Measurements from ENCODE around the gene CST6.
"Not testable (repeated sequence)": the region's sequence is repeated elsewhere in the genome, so short reads cannot be mapped to it uniquely, and the experiment has no call there.

Gene CST6

DNA sequence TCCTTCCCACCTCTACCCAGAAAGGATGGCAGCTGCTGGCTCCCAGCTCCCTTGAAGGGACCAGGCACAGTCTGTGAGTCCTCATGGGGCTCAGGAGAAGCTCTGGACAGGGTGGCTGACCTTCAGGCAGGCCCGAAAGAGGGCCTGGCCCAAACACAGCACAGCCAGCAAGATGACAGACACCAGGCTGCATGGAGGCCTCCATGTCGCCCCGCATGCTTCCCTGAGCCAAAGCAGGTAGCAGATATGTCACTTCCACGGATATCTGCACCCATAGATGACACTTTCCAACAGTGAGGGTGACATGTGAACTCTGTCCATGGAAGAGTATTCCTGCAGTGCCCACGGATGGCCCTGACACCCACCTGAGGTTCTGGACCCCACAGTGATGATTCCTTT lies 28.2 kb upstream of the CST6 start:
- DNase-seq (ENCODE audit: low read depth) = no peak

DNA sequence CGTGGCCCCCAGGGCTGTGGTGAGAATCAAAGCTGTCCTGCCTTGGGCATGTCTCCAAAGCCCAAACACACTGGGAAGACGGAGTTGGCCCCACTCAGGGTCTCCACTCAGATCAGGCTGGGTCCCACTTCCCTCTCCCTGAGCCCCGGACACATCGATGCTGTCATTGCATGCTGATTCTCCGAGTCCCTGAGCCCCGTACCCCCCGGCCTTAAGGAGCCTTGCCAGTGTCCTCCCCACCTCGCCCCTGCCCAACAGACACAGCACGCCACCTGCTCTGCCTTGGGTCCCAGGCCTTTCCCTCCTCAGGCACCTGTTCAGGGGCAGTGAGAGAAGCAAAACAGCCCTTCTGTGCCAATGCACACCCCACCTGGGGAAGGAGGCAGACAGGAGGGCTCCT lies 24.5 kb upstream of the CST6 start:
- DNase-seq (ENCODE audit: low read depth) = no peak

DNA sequence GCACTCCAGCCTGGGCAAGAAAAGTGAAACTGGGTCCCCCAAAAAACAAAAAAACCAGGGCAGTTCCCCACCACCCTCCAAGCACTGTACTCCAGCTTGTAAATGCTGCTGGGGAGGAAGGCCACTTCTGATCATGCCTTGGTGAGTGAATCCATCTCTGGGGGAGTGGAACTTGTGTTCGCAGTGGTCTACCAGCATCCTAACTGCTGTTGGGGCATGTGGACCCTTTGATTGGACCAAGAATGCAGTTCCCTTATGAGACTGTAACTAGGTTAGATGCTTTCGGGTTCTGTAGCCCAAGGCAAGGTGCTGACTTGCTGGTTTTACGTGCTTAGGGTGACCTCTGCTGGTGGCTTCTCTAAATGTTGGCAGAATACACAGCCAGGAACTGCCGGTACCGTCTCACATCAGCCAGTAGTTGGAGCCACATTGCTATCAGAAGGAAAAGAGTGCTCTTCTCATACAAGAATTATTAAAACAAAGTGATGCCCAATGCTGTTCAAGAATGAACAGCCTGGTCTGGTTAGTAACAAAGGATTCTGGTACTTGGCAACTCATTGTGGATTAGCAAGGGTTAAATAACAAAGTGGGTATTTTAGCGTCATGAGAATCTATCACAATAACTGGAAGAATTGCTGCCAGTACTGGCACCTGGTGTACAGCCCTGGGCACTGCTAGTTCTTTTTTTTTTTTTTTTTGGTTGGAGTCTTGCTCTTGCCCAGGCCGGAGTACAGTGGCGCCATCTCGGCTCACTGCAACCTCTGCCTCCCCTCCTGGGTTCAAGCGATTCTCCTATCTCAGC lies 22.8 kb upstream of the CST6 start:
- DNase-seq (ENCODE audit: low read depth) = peak; percentile 91

DNA sequence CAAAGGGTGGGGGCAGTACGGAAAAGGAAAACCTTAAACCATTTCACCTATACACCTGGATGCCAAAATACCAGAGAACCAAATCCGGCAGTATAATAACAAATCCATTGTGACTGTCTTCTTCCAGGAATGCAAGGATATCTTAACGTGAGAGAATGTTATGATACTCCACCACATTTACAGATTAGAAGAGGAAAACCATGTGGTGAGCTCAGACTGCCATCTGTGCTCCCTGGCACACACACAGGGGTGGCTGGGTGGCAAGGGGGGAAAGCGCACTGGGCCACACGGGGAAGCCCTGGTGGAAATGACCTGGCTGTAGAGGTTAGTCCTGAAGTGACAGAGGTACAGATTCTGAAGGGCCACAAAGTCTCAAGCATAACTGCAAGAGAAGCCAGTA lies 19.8 kb upstream of the CST6 start:
- DNase-seq (ENCODE audit: low read depth) = no peak

DNA sequence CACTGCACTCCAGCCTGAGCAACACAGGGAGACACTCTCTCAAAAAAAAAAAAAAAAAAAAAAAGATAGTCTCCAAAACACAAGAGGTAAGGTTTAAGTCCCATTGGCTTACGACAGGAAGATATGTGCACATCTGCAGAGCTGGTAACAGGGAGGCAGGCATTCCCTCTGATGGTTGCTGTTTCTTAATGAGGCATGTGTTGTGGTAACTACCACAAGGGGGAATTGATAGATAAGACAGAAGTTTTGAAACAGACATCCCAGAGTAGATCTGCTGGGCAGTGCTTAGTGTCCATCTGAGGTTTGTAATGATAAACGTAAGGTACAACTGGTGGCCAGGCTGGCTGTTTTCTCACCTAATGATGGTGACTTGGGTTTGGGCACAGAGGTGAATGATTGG lies 14.5 kb upstream of the CST6 start:
- DNase-seq (ENCODE audit: low read depth) = no peak

DNA sequence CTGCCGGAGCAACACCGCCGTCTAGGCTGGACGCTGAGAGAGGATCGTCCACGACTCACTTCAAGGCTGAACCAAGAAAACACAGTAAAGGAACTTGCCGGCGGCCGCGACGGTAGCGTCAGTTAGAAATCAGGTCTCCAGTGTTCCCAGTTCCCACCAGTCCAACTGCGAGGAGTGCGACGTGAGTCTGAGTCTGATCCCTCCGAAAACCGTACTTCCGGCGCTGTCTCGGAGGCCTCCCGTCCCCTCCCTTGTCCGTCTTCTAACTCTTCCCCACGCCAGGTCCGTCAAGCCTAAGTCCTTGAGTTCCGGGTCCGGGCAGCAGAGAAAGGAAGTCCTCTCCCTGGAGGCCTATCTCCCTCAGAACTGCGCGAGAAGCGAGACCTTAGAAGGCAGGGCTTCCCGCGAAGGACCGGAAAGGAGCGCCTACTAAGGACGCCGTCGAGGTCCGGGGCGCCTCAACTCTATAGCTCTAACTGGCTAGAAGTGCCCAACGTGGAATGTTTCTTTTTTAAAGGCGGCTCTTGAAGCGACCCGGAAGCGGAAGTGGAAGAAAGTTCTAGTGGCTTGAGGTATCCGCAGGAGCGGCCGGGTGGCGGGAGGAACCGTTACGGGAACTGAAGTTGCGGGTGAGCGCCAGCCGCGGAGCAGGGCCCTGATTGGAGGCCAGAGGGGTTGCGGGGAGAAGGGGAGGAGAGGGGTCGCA lies 9.7 kb upstream of the CST6 start, which contains the start of the genes BANF1 and EIF1AD:
Gene BANF1 (plus strand): TSS at position 562 of the 706 bp plus-strand sequence. CDS start 748 bp downstream, outside the sequence.
Gene EIF1AD (minus strand): TSS at position 216 of the 706 bp plus-strand sequence. CDS start 1,768 bp downstream, outside the sequence.
- peak; percentile 90 for DNase-seq (ENCODE audit: low read depth)

DNA sequence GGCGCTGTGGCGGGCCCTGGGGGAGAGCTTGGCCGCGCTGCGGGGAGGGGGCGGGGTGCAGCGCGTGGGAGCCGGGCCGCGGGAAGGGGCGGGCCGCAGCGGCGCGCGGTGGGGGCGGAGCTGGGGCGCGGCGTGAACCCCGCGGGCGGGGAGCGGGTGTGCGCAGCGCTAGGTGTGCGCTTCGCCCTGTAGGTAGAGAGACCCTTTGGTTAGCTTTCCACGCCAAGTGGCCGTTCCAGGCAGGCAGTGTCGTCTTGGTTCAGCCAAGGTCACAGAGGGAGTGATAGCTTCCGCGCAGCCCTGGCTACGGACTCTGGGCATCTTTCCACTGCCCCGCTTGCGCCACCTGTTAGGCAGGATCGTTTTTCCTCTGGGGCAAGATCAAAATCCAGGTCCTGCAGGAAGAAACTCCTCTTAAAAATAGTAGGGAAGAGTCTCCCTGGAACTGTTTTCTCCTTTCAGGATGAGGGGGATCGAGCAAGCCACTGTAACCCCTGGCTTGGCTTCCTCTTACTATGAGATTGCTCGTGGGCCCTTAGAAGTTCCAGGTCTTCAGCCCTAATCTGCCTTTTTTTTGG lies 9.1 kb upstream of the CST6 start:
- DNase-seq (ENCODE audit: low read depth) = no peak

DNA sequence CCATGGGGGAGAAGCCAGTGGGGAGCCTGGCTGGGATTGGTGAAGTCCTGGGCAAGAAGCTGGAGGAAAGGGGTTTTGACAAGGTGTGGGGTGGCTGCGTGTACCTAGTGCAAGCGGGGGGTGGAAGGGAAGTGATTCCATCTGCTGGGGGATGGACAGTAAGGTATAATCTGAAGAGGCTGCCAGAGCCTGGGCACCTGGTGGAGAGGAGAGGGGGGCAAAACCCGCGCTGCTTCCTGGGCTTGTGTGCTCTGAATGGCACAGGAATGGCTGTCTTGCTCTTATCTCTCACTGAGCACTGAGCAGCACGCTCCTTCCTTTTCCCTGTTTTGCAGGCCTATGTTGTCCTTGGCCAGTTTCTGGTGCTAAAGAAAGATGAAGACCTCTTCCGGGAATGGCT lies 8.5 kb upstream of the CST6 start:
- no peak for DNase-seq (ENCODE audit: low read depth)

DNA sequence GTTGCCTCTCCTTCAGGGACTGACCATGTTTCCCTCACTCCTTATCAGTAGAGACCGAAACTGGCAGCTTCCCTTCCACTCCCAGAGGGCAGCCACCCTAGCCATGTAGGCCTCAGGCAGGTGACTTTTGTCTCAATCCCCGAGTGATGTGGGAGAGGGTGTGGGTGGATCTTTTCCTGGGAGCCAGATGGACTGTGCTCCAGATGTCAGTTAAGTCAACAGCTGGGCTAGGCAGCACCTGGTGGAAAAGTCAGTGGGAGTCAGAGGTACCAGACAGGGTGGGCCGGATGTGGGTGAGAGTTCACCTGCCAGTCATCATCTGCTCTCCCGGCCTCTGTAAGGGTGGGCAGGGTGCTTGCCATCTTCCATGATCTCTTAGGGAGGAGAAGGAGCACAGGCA lies 7.6 kb upstream of the CST6 start:
- no peak for DNase-seq (ENCODE audit: low read depth)

DNA sequence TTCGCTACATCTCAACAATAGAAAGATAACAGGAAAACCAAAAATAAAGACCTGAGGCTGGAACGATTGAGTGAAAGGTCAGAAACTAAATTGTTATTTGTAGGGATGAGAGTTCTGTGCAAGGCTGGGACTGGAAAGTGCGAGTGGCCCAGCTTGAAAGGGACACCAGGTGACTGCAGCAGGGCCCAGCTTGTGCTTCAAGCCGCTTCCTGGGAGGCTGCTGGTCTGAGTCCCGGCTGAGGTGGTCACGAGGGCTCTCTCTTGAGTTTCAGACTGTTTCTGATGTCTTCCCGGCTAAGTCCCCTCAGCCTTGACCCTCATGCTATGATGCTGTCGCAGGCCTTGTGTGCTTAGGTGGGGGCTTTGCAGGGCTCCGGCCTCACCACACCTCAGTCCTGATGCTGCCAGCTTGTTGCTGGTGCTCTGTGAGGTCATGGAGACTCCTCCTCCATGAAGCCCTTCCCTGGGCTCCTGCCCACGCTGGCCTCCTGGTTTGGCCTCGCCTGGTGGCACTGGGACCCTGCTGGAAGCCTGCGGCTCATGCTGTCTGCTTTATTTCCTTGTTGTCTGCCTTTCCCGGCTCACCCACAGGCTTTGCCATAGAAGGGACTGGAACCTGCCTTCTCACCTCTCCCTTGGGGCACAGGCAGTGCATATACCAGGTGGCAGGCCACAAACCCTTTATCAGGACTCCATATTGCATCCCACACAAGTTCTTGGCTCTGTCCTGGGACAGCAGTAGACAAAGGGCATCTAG lies 5.5 kb upstream of the CST6 start:
- DNase-seq (ENCODE audit: low read depth) = no peak

DNA sequence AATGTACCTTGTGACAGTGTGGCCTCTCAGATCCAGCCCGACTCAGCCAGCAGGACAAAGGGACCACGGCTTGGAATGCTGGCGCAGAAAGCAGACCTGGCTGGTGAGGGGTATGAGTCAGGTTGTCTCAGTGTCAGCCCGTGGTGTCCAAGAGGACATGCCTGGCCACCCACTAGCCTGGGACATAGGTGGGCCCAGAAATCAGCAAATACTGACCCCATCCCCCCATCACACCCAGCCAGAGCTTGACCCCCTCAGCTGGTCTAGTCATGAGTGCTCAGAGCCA lies 5.0 kb upstream of the CST6 start:
- DNase-seq (ENCODE audit: low read depth) = no peak

DNA sequence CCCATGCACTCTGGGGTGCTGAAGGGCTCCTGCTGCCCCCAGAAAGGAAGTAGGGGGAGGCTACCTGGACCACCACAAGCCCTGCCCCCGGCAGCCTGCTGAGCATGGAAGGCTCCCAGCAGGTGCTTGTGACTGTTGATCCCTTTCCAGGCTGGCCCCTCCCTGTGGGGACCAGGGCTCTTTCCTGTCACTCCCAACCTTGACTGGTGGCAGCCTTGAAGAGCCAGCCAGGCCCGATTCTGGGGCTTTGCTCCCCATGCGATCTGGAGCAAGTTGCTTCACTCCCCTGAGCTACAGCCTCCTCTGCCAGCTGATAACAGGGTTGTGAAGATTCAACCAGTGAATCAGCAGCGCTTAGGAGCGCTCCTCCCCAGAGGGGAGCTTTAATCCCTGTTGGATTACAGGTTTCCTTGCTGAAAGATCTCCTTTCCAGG lies 4.6 kb upstream of the CST6 start:
- no peak for DNase-seq (ENCODE audit: low read depth)

DNA sequence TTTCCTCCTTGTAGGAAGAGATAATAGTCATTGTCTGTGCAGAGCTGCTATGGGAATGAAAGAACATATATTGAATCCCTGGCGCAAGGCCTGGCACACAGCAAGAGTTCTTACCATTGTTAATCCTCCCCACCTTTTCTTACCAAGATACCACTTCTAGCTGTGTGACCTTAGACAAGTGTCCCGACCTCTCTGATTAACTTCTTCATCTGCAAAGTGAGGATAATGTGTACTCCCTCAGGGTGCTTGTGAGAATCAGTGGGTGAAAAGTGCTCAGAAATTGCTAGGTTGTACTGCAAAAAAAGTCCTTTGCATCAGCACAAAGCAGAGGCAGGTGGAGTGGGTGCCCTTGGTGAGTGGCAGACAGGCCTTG lies 3.7 kb upstream of the CST6 start:
- DNase-seq (ENCODE audit: low read depth) = no peak

DNA sequence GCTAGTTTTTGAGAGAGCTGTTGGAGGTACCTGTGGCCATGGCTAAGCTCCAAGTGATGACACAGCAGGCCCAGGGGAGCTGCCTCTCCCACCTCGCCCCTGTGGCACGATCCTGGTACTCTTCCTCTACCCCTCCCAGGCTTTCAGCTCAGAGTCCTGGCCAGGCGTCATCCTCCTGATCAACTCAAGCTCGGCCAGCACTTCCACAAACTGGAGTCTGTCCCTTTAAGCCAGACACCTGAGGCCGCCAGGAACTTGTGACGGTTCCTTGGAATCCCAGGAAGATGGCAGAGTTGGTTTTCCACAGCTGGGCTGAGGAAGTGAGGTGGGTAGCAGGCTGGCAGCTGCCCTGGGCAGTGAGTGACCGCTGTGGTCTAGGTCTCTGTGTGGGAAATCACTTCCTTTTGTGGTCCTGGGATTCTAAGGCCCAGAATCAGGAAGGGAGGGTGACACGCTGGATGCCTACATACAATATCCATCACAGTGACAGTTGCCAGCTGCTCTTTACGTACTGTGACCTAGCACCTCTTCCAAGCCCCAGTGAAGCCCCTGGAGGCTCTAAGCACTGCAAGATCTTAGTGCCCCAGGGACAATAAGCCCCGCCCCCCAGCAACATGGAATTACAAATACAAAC lies 3.2 kb upstream of the CST6 start:
- no peak for DNase-seq (ENCODE audit: low read depth)

DNA sequence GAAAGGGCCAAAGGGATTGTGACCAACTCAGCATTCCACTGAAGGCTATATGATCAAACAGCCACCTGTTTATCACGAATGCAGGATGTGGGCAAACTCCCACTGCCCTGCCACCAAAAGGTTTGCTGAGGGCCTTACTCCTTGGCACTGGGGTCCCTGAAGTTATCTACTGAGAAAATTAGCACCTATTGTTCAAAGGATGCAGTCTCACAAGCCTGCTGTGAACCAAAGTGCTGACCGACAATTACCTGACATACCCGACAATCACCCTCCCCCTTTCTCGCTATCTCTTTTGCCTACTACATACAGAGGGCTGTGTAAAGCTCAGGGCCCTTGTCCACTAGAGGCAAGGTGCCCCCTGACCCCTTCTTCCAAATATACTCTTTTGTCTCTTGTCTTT lies 1.8 kb upstream of the CST6 start:
- DNase-seq (ENCODE audit: low read depth) = not testable (repeated sequence)

DNA sequence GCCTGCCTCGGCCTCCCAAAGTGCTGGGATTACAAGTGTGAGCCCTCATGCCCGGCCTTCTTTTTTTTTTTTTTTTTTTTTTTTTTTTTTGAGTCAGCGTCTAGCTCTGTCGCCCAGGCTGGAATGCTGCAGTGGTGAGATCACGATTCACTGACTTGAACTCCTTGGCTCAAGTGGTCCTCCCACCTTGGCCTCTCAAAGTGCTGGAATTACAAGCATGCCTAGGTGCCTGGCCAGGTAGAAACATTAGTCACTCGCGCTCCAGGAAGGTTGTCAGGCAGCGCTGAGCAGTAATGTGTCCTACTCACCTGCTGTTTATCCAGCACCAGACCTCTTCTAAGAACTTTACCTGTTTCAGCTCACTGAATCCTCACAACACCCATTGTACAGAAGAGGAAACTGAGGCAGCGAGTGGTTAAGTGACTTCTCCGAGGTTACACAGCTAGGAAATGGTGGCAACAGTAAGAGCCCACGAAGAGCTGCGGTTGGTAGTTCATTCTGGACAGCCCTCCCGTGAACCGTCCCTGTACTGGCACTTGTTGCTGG lies 496 bp upstream of the CST6 start:
- DNase-seq (ENCODE audit: low read depth) = no peak

DNA sequence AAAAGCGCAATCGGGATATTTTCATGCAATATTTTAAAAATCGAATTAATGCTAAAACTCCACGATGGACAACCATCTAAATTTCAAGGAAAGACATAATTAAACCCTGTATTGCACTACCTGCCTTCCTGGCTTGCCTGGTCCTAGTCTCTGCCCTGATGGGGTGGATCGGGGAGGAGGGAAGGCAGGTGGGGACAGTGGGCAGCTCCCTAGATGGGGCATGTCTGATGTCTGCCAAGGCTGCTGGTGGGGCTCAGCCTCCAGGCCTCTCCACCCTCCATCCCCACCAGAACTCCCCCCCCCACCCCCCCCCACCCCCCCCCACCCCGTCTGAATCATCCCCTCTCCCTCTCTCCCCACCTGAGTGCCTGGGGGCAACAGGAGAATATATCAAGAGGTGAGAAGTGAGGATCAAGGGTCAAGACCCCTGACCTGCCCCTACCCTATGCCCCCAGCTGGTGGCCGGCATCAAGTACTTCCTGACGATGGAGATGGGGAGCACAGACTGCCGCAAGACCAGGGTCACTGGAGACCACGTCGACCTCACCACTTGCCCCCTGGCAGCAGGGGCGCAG lies 650 bp downstream of the CST6 start:
- no peak for DNase-seq (ENCODE audit: low read depth)

DNA sequence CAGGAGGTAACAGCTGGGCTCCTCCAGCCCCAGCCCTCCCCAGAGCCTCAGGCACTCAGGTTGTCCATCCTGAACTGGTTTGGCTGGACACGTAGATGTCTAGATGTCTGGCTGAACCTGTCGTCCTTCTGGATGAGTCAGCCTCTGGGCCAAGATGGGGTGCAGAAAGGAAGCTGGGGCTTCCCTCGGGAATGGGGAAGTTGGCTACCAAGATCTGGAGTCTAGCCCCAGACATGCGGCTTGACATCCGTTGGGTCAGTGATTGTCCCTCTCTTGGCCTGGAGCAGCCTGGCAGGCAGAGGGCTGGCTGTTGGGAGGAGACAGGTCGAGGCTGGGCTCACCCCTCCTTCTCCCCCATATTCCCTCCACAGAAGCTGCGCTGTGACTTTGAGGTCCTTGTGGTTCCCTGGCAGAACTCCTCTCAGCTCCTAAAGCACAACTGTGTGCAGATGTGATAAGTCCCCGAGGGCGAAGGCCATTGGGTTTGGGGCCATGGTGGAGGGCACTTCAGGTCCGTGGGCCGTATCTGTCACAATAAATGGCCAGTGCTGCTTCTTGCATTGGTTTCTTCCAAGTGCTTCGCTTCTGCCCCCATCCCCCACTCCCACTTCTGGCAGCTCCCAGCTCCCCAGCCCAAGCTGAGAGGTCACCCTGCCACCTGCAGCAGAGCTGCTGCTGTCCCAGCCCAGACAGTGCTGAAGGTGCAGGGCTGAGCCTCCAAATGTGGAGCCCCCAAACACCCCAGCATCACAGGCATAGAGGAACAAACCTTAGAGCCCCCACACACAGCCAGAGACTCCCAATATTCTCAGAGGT lies 1.3 kb downstream of the CST6 start:
- DNase-seq (ENCODE audit: low read depth) = no peak

DNA sequence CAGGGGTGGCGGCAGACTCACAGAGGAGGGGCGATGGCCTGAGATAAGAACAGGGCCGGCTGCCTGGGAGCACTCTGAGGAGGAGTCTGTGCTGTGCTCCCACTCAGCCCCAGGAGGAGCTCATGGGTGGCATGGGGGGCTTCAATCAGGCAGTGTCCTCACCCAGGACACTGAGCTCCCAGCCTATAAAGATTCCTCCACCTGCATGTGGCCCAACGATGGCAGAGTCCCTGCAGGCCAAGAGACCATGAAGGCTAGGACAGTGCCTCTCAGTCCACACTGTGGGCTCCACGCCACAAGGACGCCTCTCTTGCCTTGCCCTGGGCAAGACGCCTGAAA lies 1.9 kb downstream of the CST6 start:
- no peak for DNase-seq (ENCODE audit: low read depth)

DNA sequence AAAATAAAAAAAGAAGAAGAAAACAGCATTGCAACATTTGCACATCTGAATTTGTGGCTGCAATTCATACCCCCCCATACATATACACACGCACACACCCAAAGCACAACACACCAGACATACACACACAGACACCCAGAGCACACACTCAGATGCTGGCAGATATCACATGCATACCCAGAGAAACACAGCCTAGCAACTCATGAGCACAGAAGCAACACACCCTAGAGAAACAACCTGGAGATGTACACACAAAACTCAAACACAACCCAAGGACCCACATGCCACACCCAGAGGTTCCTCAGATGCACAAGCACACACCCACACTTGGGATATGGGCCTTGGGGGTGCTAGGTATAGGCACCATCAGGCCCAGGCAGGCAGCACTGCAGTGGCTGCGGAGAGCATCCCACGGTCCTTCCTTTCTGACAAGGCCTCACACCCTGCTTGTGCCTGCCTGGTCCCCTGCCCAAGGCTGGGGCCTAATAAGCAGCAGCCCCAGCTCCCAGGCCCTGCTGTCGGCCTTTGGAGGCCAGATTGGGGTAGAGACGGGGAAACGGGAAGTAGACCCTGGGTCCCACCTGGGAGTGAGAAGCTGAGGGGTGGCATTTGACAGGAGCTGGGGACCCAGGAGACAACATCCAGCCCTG lies 3.1 kb downstream of the CST6 start:
- DNase-seq (ENCODE audit: low read depth) = no peak
